ENCODE measurements around the gene PCED1A. TPM values are rescaled to one million over a fixed set of nuclear protein-coding genes. Genes with fewer than 3 reads are reported as not detected.
A peak's percentile ranks its signal among the peaks of the same experiment; 100 is the strongest.

PCED1A gene
- total and polyA plus RNA-seq, 2 of the 8 experiments (the other 6 are each of a cell fraction or from before 2014, with no cell fraction given), result 13.4 to 18.9 TPM

- TF ChIP-seq, protein P1, sequence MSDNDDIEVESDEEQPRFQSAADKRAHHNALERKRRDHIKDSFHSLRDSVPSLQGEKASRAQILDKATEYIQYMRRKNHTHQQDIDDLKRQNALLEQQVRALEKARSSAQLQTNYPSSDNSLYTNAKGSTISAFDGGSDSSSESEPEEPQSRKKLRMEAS (IDR thresholded peaks at IDR 0.05), result no peak
- TF ChIP-seq EZH2 (IDR thresholded peaks at IDR 0.05; ENCODE audit: low read depth, low read length, severe bottlenecking) (no peak), TEAD4 (IDR thresholded peaks at IDR 0.05; ENCODE audit: low read depth, low read length) (no peak), CHD2 (IDR thresholded peaks at IDR 0.05; ENCODE audit: low read length) (no peak), RFX5 (IDR thresholded peaks at IDR 0.05; ENCODE audit: borderline replicate concordance, low read depth, low read length) (no peak), RAD21 (IDR thresholded peaks at IDR 0.05 in 1 of 2, conservative IDR thresholded peaks at IDR 0.05 in 1 of 2; ENCODE audit: low read depth in 2 of 2, low read length in 2 of 2) (no peak), JUND (IDR thresholded peaks at IDR 0.05; ENCODE audit: low read length) (no peak), GABPA (IDR thresholded peaks at IDR 0.05; ENCODE audit: borderline replicate concordance, insufficient read depth, low read length) (no peak; the same call in 1 of the 2 replicates), MAFK (IDR thresholded peaks at IDR 0.05; ENCODE audit: low read depth, low read length) (no peak), NRF1 (IDR thresholded peaks at IDR 0.05; ENCODE audit: low read depth, low read length) (0 out of 2 replicates have a peak, but pooled peaks have one; percentile 14), BCL11A (IDR thresholded peaks at IDR 0.05; ENCODE audit: low read depth in 2 of 2, low read length in 2 of 2) (no peak), RBBP5 (IDR thresholded peaks at IDR 0.05; ENCODE audit: borderline replicate concordance, low read depth, low read length) (no peak), ASH2L (IDR thresholded peaks at IDR 0.05; ENCODE audit: low read length) (peak; percentile 28), CHD1 (IDR thresholded peaks at IDR 0.05; ENCODE audit: low read depth, low read length) (no peak), SIN3A (conservative IDR thresholded peaks at IDR 0.05 in 1 of 2, IDR thresholded peaks at IDR 0.05 in 1 of 2; ENCODE audit: low read depth in 1 of 2, low read length in 2 of 2) (no peak; a peak in 1 of 4 replicates), SP1 (IDR thresholded peaks at IDR 0.05; ENCODE audit: low read depth, low read length) (peak; percentile 60; the same call in 1 of the 2 replicates), KDM5A (IDR thresholded peaks at IDR 0.05; ENCODE audit: low read length) (no peak), POLR2A (IDR thresholded peaks at IDR 0.05; ENCODE audit: control extremely low read depth in 1 of 2, low read depth in 2 of 2, low read length in 2 of 2) (peak; percentile 79 to 84), SUZ12 (IDR thresholded peaks at IDR 0.05; ENCODE audit: low read length) (no peak; the same call in 1 of the 2 replicates), KDM1A (IDR thresholded peaks at IDR 0.05; ENCODE audit: borderline replicate concordance, low read length) (peak; percentile 96), SIRT6 (IDR thresholded peaks at IDR 0.05; ENCODE audit: low read length) (no peak), ZNF274 (IDR thresholded peaks at IDR 0.05; ENCODE audit: borderline replicate concordance, extremely low read depth, low read length) (no peak), SP2 (IDR thresholded peaks at IDR 0.05; ENCODE audit: low read length) (no peak)
These were observed 32.7 kb upstream of the PCED1A start, which contains the start of gene PTPRA (continued) for GRCh38 chr20:2873010-2873746.

Measured in H1 (cell line).